RWPE2 (cell line): ENCODE measurements around the gene HERC5.
"Not testable (repeated sequence)": the region's sequence is repeated elsewhere in the genome, so short reads cannot be mapped to it uniquely, and the experiment has no call there.

Experiments
- ATAC-seq: fragments of 200-7000 bp; cut with Tn5 transposase; 3 replicates; pipeline ENCODE4 v1.9.1; 2021; ENCODE audit warnings: low read depth
- DNase-seq: peaks from one replicate; pipeline ENCODE4 v3.0.0-alpha.2; 2020; ENCODE audit warnings: low spot score
- H3K27ac ChIP-seq: fragments of 450-650 bp; 2 replicates; pipeline ENCODE4 v1.5.1; 2017; ENCODE audit warnings: mild to moderate bottlenecking; ENCODE audit not compliant: poor library complexity, severe bottlenecking
- H3K27me3 ChIP-seq: fragments of 250-450 bp; sonication (Bioruptor Pico); 2 replicates; pipeline ENCODE4 v1.5.1; 2021; ENCODE audit warnings: mild to moderate bottlenecking, moderate library complexity; ENCODE audit not compliant: insufficient read depth, poor library complexity, severe bottlenecking
- H3K36me3 ChIP-seq: fragments of 250-450 bp; sonication (Bioruptor Pico); 2 replicates; pipeline ENCODE4 v1.5.1; 2020; ENCODE audit warnings: low read depth, mild to moderate bottlenecking, moderate library complexity
- H3K4me1 ChIP-seq: fragments of 250-450 bp; sonication (Bioruptor Pico); 2 replicates; pipeline ENCODE4 v1.5.1; 2021; ENCODE audit warnings: mild to moderate bottlenecking, moderate library complexity; ENCODE audit not compliant: insufficient read depth, poor library complexity, severe bottlenecking
- H3K4me3 ChIP-seq: fragments of 250-450 bp; sonication (Bioruptor Pico); 2 replicates; pipeline ENCODE4 v1.5.1; 2021; ENCODE audit warnings: mild to moderate bottlenecking, moderate library complexity; ENCODE audit not compliant: severe bottlenecking
- H3K9me3 ChIP-seq: fragments of 250-450 bp; sonication (Bioruptor Pico); 2 replicates; pipeline ENCODE4 v1.5.1; 2021; ENCODE audit warnings: mild to moderate bottlenecking, moderate library complexity; ENCODE audit not compliant: severe bottlenecking
- TF ChIP-seq, protein P1 (sequence below): fragments of 450-650 bp; IDR thresholded peaks from one replicate; pipeline ENCODE4 v1.5.1; 2017; ENCODE audit warnings: mild to moderate bottlenecking, moderate library complexity; ENCODE audit not compliant: poor library complexity, severe bottlenecking

The HERC5 gene

GRCh38 chr4:88533937-88534750 is 77.2 kb downstream of the HERC5 start:
- Histone ChIP-seq H3K4me1 (peaks cover 36% of the 10 kb centered on the region), H3K27ac (peak overlapping the region; percentile 97), H3K4me3 (no peak overlapping the region), H3K9me3 (no peaks in the 10 kb centered on the region), H3K27me3 (no peaks in the 10 kb centered on the region), H3K36me3 (no peaks in the 10 kb centered on the region)
- ATAC-seq: peak; percentile 89
- DNase-seq: no peak
- TF ChIP-seq, protein P1, sequence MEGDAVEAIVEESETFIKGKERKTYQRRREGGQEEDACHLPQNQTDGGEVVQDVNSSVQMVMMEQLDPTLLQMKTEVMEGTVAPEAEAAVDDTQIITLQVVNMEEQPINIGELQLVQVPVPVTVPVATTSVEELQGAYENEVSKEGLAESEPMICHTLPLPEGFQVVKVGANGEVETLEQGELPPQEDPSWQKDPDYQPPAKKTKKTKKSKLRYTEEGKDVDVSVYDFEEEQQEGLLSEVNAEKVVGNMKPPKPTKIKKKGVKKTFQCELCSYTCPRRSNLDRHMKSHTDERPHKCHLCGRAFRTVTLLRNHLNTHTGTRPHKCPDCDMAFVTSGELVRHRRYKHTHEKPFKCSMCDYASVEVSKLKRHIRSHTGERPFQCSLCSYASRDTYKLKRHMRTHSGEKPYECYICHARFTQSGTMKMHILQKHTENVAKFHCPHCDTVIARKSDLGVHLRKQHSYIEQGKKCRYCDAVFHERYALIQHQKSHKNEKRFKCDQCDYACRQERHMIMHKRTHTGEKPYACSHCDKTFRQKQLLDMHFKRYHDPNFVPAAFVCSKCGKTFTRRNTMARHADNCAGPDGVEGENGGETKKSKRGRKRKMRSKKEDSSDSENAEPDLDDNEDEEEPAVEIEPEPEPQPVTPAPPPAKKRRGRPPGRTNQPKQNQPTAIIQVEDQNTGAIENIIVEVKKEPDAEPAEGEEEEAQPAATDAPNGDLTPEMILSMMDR: no peak

DNA sequence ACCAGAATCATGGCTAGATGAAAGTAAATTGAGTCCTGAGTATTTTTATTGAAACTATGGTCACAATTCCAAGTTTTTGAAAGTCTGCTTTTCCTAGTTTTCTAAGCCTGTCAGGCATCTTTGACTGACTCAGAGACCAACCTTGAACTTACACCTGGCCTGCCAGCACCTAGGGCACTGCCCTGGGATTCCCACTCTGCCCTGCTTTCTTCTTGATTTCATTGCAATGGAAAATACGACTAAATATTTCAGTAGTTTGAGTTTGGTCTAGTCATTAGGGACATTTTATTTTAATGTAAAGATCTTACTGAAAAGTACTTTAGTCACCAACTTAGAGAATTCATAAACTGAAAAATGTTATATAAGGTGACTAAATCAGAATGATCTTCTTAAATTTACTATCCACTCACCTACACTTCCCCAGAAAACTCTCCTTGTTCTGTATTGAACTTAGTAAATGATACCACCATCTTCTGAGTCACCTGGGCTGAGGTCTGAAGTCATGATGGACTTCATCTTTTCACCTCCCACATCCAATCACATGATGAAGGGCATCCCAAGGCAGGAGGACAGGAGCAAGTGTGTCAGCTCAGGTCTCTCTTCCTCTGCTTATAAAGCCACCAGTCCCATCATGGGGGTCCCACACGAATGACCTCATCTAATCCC is 78.3 kb downstream of the HERC5 start:
- DNase-seq (no peak), ATAC-seq (no peak)
- H3K27ac ChIP-seq: peak overlapping the region; percentile 97

GRCh38 chr4:88537709-88538108 is 80.8 kb downstream of the HERC5 start:
- TF ChIP-seq, protein P1: no peak
- Histone ChIP-seq H3K4me3 (no peak overlapping the region), H3K9me3 (no peaks in the 10 kb centered on the region), H3K27ac (no peak overlapping the region), H3K27me3 (no peaks in the 10 kb centered on the region), H3K4me1 (peaks cover 26% of the 10 kb centered on the region), H3K36me3 (no peaks in the 10 kb centered on the region)
- no peak for DNase-seq
- no peak for ATAC-seq

More for the DNA sequence above, 78.3 kb downstream of the HERC5 start:
- H3K9me3 ChIP-seq: no peaks in the 10 kb centered on the region
- no peaks in the 10 kb centered on the region for H3K27me3 ChIP-seq
- no peaks in the 10 kb centered on the region for H3K36me3 ChIP-seq
- H3K4me3 ChIP-seq: no peak overlapping the region
- TF ChIP-seq, protein P1: no peak
- H3K4me1 ChIP-seq: peaks cover 36% of the 10 kb centered on the region

DNA sequence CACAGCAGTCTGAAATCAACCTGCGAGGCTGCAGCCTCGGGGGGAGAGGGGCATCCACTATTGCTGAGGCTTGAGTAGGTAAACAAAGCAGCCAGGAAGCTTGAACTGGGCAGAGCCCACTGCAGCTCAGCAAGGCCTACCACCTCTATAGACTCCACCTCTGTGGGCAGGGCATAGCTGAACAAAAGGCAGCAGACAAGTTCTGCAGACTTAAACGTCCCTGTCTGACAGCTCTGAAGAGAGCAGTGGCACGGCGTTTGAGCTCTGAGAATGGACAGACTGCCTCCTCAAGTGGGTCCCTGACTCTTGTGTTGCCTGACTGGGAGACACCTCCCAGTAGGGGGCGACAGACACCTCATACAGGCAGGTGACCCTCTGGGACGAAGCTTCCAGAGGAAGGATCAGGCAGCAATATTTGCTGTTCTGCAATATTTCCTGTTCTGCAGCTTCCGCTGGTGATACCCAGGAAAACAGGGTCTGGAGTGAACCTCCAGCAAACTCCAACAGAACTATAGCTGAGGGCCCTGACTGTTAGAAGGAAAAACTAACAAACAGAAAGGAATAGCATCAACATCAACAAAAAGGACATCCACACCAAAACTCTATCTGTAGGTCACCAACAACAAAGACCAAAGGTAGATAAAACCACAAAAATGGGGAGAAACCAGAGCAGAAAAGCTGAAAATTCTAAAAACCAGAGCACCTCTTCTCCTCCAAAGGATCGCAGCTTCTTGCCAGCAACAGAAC is 82.6 kb downstream of the HERC5 start:
- H3K27me3 ChIP-seq, H3K27ac ChIP-seq, H3K4me3 ChIP-seq, H3K9me3 ChIP-seq, ATAC-seq, H3K36me3 ChIP-seq: not testable (repeated sequence)
- H3K4me1 ChIP-seq: peaks cover 11% of the 10 kb centered on the region
- TF ChIP-seq, protein P1: peak; percentile 72
- DNase-seq: peak; percentile 62
